Melanocyte of skin (primary cell): ENCODE results near the gene BMPR1B. TPM values are rescaled to one million over a fixed set of nuclear protein-coding genes. Genes with fewer than 3 reads are reported as not detected.

Source experiments
- total RNA-seq, 2 donors: library from RNA; depleted of rRNA; stranded (reverse); fragments of >200 nt; gene quantifications; 2 replicates each; pipeline ENCODE4 v1.2.3, GENCODE V29; 2012

Gene BMPR1B
- 1 to 10 TPM; 1.7 to 6.9 TPM for total RNA-seq

DNA sequence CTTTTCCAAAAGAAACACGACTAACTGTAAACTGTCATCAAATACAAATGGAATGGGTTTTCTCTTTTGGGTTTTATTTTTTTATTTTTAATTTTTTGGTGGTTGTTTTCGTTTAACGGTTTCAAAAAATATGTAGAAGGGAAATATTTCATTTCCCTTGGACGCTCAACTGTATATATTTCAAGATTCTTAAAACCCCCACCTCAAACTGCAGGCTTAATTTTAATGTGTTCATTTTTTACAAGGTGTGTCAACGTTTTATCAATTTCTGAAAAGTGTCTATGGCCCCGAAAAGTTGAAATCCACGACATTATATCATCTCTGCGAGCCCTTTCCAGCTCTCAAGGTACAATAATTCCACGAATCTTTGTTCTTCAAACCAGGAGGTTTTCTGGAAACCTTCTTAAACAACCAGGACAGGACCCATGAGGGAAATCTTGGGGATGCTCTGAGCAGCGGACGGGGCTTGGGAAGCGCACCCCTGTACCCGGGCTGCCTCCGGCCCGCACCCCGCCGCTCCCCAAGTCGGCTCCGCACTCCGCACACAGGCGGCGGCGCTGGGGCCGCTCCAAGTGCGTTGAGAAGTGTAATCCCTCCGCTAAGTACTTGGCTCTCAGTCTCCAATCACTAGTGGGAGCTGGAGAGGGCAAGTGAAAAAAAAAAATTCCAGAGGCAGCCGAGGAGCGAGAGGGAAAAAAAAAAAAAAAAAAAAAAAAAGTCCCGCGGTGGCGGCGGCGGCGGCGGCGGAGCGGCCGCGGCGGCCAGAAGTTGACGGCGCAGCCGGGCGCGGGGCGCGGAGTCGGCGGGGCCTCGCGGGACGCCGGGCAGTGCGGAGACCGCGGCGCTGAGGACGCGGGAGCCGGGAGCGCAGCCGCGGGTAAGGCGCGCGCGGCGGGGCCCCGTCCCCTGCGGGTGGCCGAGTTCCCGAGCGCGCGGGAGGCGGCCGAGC is at the start of gene BMPR1B:
BMPR1B (plus strand) TSS at position 764 of the 949 bp plus-strand sequence. CDS start 346,470 bp downstream, outside the sequence.

